GM18498 (cell line): ENCODE results near the gene ZBTB21.
"Not testable (repeated sequence)": the region's sequence is repeated elsewhere in the genome, so short reads cannot be mapped to it uniquely, and the experiment has no call there.

ENCODE experiments used
- ATAC-seq: cut with Tn5 transposase; IDR thresholded peaks from one replicate; pipeline ENCODE4 v1.9.1; 2021; ENCODE audit warnings: mild to moderate bottlenecking, moderate library complexity; ENCODE audit not compliant: unreplicated experiment

The ZBTB21 gene

DNA sequence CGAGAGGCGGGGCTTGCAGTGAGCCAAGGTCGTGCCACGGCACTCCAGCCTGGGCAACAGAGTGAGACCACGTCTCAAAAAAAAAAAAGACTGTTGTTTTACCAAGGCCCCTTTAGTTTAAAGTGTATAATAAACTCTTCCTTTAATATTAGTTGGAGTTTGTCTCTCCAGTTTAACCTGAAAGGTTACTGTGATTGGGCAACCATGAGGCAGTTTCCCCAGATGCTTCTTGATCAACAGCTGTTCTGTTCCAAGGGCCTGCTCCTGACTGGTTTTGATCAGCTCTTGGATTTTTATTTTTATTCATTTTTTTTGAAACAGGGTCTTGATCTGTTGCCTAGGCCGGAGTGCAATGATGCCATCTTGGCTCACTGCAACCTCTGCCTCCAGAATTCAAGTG is 38.3 kb downstream of the ZBTB21 start:
- no peak for ATAC-seq

GRCh38 chr21:41970751-41971653 is 39.2 kb downstream of the ZBTB21 start:
- ATAC-seq: no peak

- ATAC-seq: no peak
Measured at GRCh38 chr21:41970106-41970391, 40.1 kb downstream of the ZBTB21 start.

- ATAC-seq: no peak
Measured at GRCh38 chr21:41967708-41968107, 42.5 kb downstream of the ZBTB21 start.

GRCh38 chr21:41966872-41967621 is 43.1 kb downstream of the ZBTB21 start:
- ATAC-seq: no peak

GRCh38 chr21:41966041-41966833 is 43.9 kb downstream of the ZBTB21 start:
- no peak for ATAC-seq

DNA sequence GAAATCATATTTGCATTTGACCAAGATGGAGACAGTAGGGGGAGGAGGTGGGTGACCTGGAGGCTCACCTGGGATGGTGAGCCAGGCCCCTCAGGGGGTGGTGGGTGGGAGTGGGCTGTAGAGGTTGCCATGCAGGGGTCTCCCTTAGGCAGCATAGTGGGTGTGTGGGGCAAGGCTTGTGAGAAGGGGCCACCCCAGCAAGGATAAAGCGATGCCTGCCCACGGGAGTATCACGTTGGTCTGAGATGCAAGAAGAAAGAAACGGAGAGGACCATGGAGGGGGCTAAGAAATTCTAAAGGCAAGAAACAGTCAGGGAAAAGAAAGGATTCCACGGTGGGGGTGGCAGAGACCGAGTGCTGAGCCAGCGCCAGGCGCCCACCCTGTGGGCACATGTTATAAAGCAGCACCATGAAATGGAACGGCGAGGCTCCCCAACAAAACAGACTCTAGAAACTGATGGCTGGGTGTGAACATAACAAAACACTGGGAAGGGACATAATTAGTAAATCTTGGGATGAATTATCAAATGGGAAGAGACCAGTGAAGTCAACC is 44.6 kb downstream of the ZBTB21 start:
- no peak for ATAC-seq

DNA sequence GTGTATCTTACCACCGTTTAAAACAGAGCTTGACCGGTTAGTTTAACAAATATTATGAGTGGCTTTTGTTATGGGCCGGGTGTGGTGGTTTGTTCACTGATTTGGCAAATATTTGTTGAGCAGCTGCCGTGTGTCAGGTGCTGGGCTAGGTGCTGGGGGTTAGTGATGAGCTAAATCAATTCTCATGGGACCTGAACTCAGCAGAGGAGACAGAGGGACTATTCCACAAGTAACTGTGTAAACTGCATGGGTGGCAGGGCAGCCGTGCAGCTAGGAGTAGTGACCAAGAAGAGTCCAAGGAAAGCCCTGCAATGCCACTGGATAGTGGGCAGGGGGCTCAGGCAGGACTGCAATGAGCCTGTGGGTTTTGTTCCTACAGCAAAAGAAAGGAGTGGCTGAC is 45.1 kb downstream of the ZBTB21 start:
- no peak for ATAC-seq

- no peak for ATAC-seq
Measured at GRCh38 chr21:41964171-41964570, 46.0 kb downstream of the ZBTB21 start.

GRCh38 chr21:41962425-41962966 is 47.7 kb downstream of the ZBTB21 start:
- no peak for ATAC-seq

GRCh38 chr21:41961753-41962152 is 48.4 kb downstream of the ZBTB21 start:
- ATAC-seq: no peak

DNA sequence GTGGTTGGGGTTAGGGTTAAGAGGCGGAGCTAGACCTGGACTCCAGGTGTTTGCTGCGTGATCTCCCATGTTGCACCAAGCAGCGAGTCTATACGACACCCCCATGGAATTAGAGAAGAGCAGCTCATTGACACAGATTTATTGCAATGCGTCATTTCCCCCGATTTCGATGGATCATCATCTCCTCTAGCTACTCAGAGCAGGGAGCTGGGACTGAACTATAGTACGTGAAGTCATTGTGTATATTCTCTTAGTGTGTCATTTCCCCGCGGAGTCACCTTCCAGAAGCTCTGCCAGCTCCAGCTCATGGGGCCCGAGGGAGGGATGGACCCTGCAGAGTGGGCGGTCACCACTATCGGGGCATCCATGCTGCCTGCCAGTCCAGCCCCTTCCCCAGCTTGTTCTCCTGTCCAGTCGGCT is 48.9 kb downstream of the ZBTB21 start:
- no peak for ATAC-seq

DNA sequence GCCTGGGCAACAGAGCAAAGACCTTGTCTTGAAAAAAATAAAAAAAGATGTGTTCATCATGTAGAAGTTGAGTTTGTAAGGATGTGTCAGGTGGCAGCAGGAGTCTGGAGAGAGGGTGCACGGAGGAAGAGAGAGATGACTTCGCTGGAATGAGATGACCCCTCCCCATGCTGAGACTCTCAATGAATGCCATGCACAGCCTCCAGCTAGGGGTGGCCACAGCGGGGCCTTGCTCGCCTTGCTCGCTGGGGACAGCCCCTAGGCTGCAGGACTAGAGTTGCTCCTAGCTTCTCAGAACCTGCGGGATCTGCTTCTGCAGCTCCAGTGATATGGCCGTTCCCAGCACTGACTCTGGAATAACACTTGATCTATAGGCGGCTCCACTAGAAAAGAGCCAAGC is 49.8 kb downstream of the ZBTB21 start:
- no peak for ATAC-seq

DNA sequence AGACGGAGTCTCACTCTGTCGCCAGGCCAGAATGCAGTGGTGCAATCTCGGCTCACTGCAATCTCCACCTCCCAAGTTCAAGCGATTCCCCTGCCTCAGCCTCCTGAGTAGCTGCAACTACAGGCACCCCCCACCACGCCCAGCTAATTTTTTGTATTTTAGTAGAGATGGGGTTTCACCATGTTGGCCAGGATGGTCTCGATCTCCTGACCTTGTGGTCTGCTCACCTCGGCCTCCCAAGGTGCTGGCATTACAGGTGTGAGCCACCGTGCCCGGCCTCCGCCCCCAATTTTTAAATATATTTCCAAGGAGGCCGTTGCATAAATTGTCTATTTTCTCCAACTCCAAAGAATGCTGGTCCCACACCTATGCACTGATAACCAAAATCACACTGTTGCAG is 50.5 kb downstream of the ZBTB21 start:
- not testable (repeated sequence) for ATAC-seq

DNA sequence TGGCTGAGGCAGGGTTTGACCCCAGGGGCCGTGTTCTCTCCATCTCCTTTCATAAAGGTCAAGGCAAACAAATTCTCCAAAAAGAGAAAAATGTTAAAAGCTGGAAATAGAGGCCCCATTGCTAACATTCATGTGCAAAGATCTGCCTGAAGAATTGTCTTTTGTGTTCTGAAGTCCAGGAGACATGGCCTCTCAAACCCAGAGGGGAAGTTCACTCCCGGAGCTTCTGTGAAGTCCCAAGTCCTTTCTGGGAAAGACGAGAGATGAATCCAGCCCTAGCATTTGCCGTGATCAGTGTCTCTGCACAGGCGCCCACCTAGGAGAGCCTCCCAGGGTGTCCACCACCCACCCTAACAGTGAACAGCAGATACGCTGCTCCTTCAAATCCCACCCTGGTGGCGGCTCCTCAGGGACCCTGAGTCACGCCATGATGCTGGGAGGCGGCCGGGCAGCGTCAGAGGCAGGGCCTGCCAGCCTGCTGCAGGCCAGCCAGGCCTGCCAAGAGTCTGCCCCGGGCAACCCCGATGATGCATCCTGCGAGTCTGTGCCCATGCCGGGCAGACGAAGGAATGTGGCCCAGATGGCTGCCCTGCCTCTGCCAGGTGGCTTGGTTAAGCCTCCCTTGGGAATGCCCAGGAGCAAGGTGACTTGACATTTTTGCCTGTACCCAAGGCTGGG is 51.1 kb downstream of the ZBTB21 start:
- ATAC-seq: no peak

GRCh38 chr21:41957991-41958766 is 52.0 kb downstream of the ZBTB21 start:
- no peak for ATAC-seq

DNA sequence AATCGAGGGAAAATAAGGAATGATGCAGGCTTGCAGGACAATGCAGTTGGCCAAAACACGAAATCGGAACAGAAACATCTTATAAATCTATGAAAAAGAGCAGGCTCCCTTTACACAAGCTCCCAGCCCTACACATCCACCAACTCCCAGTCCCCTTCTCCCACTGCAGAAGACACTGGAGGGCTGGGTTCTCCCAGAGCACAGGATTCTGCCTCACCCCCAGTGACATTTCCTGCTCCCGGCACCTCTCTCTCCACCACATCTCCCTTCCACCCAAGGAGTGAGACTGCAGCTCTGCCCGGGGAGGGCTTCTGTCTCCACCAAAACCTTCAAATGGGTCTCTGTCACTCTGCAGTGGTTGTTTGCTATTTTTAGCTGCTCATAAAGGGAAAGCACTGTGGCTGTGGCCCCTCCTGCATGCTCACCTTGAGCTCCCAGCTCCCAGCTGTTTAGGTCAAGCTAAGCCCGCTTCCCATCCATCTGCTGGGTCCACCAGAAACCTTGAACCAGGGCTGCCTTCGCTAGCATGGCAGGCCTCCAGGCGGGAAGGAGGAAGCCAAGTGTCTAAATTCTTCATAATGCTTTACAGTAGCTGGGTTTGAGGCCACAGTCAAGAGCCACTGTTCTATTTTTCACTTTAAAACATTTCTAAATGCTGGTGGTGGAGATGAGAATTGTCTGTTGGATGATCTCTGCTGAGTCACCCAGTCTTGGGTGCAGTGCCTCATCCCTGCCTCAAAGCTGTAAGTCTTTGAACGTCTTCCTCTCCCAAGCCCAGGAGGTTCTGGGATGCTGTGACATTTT is 53.0 kb downstream of the ZBTB21 start:
- no peak for ATAC-seq

DNA sequence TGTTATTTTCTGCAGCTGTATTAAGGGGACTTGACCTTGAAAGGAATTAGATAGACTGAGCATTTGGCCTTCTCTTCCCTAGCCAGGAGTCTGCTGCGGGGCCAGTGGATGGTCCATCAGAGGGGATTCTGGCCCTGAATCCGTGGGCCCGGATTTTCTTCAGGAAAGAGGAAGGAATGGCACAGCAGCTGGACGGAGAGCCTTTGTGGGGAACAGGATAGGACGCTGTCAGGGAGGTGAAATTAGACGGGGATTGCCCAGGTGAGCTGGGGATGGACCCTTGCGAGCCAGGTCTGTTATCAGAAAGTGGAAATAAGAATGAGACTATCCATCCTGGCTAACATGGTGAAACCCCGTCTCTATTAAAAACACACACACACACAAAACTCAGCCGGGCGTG is 54.6 kb downstream of the ZBTB21 start:
- ATAC-seq: no peak
